SU-DHL-6 (cell line): Measurements from ENCODE around the gene SETDB1.

Experiments
- H2AFZ ChIP-seq: fragments of 200-600 bp; sonication (generic); 2 replicates; pipeline ENCODE4 v1.6.1; 2014; ENCODE audit warnings: low read depth, mild to moderate bottlenecking, moderate library complexity, mixed read lengths, antibody characterized with exemption, low read length; ENCODE audit not compliant: severe bottlenecking
- H3F3A ChIP-seq: fragments of 200-600 bp; shearing (Covaris generic); 2 replicates; pipeline ENCODE4 v1.6.0; 2016; ENCODE audit warnings: antibody characterized with exemption, mild to moderate bottlenecking; ENCODE audit not compliant: insufficient read depth
- H3K27ac ChIP-seq: fragments of 200-600 bp; sonication (generic); 2 replicates; pipeline ENCODE4 v1.5.1; 2016; ENCODE audit warnings: low read depth, mild to moderate bottlenecking, low read length, moderate library complexity, mixed read lengths
- H3K27me3 ChIP-seq: fragments of 200-600 bp; sonication (generic), shearing (Covaris generic); 2 replicates; pipeline ENCODE4 v1.6.0; 2014; ENCODE audit warnings: mild to moderate bottlenecking, low read length
- H3K36me3 ChIP-seq: fragments of 200-600 bp; sonication (generic); 2 replicates; pipeline ENCODE4 v1.6.1; 2014; ENCODE audit warnings: mild to moderate bottlenecking, low read length, mixed read lengths
- H3K4me2 ChIP-seq: fragments of 300-600, 200-600 bp; shearing (Covaris generic), sonication (generic); 2 replicates; pipeline ENCODE4 v1.6.0; 2014; ENCODE audit warnings: low read length, low read depth, mild to moderate bottlenecking; ENCODE audit not compliant: poor library complexity, severe bottlenecking
- H3K4me3 ChIP-seq: fragments of 200-600 bp; sonication (generic); 2 replicates; pipeline ENCODE4 v1.5.1; 2014; ENCODE audit warnings: antibody characterized with exemption, low read length, mild to moderate bottlenecking, mixed read lengths; ENCODE audit not compliant: insufficient read depth, poor library complexity, severe bottlenecking
- H3K79me2 ChIP-seq: fragments of 200-600 bp; sonication (generic); 2 replicates; pipeline ENCODE4 v1.6.1; 2014; ENCODE audit warnings: mild to moderate bottlenecking, low read length, moderate library complexity; ENCODE audit not compliant: insufficient read depth
- H3K9ac ChIP-seq: fragments of 200-600 bp; sonication (generic); 2 replicates; pipeline ENCODE4 v1.7.0; 2014; ENCODE audit warnings: mild to moderate bottlenecking, low read length
- H3K9me2 ChIP-seq: fragments of 200-600 bp; sonication (generic); replicated peaks from 2 replicates; pipeline ENCODE4 v1.6.1; 2014; ENCODE audit warnings: low read length; ENCODE audit not compliant: insufficient read depth
- H3K9me3 ChIP-seq: fragments of 200-600 bp; sonication (generic); 2 replicates; pipeline ENCODE4 v1.6.1; 2014; ENCODE audit warnings: low read length, mixed read lengths; ENCODE audit not compliant: insufficient read depth
- H4K20me1 ChIP-seq: fragments of 200-600 bp; sonication (generic); 2 replicates; pipeline ENCODE4 v1.6.1; 2014; ENCODE audit warnings: low read depth, mild to moderate bottlenecking, antibody characterized with exemption, low read length, moderate library complexity, mixed read lengths
- CTCF ChIP-seq: fragments of 200-600 bp; sonication (generic); IDR thresholded peaks from one replicate; pipeline ENCODE4 v1.5.1; 2017; ENCODE audit warnings: antibody characterized with exemption, mild to moderate bottlenecking, low read length, moderate library complexity; ENCODE audit not compliant: insufficient read depth, poor library complexity, severe bottlenecking
- EZH2phosphoT487 ChIP-seq: fragments of 200-600 bp; sonication (generic), shearing (Covaris generic); conservative IDR thresholded peaks from 2 replicates; pipeline ENCODE4 v1.6.1; 2018; ENCODE audit warnings: mild to moderate bottlenecking, antibody characterized with exemption, low read length, moderate library complexity, mixed read lengths

Gene SETDB1

GRCh38 chr1:150981805-150982712, 55.9 kb downstream of the SETDB1 start, which contains the start of gene ANXA9:
TSS of gene ANXA9 (plus strand) at chr1:150982292. CDS start at chr1:150983106, 814 bp downstream.
- Histone ChIP-seq H3F3A (no peaks in the 10 kb centered on the region), H3K36me3 (no peaks in the 10 kb centered on the region), H3K9me3 (no peaks in the 10 kb centered on the region), H3K4me3 (no peak within 1 kb of the TSS), H2AFZ (no peak within 1 kb of the TSS), H3K4me2 (no peak within 1 kb of the TSS), H3K79me2 (no peaks in the 10 kb centered on the region), H3K9ac (no peak within 1 kb of the TSS), H3K27ac (no peak within 1 kb of the TSS), H3K9me2 (no peaks in the 10 kb centered on the region), H3K27me3 (no peaks in the 10 kb centered on the region), H4K20me1 (no peaks in the 10 kb centered on the region)
- TF ChIP-seq EZH2phosphoT487: no peak
- TF ChIP-seq CTCF: no peak

GRCh38 chr1:150985179-150985825, 59.1 kb downstream of the SETDB1 start:
- Histone ChIP-seq H3K4me2 (no peak overlapping the region), H3K4me3 (no peak overlapping the region), H3K79me2 (no peaks in the 10 kb centered on the region), H4K20me1 (no peaks in the 10 kb centered on the region), H3K27me3 (no peaks in the 10 kb centered on the region), H3K9ac (no peak overlapping the region), H2AFZ (no peak overlapping the region), H3K36me3 (no peaks in the 10 kb centered on the region), H3K9me2 (no peaks in the 10 kb centered on the region), H3F3A (no peaks in the 10 kb centered on the region), H3K27ac (no peak overlapping the region), H3K9me3 (no peaks in the 10 kb centered on the region)
- TF ChIP-seq CTCF (no peak), EZH2phosphoT487 (no peak)

- no peaks in the 10 kb centered on the region for H3K9me3 ChIP-seq
- H3K27ac ChIP-seq: no peak overlapping the region
- no peak overlapping the region for H3K4me3 ChIP-seq
- H3F3A ChIP-seq: no peaks in the 10 kb centered on the region
- no peak overlapping the region for H3K9ac ChIP-seq
- no peak for TF ChIP-seq EZH2phosphoT487
- TF ChIP-seq CTCF: no peak
- no peaks in the 10 kb centered on the region for H3K79me2 ChIP-seq
- H3K9me2 ChIP-seq: no peaks in the 10 kb centered on the region
- no peaks in the 10 kb centered on the region for H3K27me3 ChIP-seq
- H3K4me2 ChIP-seq: no peak overlapping the region
- no peaks in the 10 kb centered on the region for H3K36me3 ChIP-seq
- no peaks in the 10 kb centered on the region for H4K20me1 ChIP-seq
- no peak overlapping the region for H2AFZ ChIP-seq
Observed at GRCh38 chr1:150987924-150988323, 61.8 kb downstream of the SETDB1 start.
